ENCODE measurements around the gene SSBP3. TPM values are rescaled to one million over a fixed set of nuclear protein-coding genes. Genes with fewer than 3 reads are reported as not detected.
"Not testable (repeated sequence)": the region's sequence is repeated elsewhere in the genome, so short reads cannot be mapped to it uniquely, and the experiment has no call there.

Gene SSBP3
- total RNA-seq, 1 experiment from 2014 or later: 13.6 TPM

GRCh38 chr1:54244655-54245054 is 161.5 kb downstream of the SSBP3 start:
- DNase-seq (ENCODE audit: low spot score): no peak

DNA sequence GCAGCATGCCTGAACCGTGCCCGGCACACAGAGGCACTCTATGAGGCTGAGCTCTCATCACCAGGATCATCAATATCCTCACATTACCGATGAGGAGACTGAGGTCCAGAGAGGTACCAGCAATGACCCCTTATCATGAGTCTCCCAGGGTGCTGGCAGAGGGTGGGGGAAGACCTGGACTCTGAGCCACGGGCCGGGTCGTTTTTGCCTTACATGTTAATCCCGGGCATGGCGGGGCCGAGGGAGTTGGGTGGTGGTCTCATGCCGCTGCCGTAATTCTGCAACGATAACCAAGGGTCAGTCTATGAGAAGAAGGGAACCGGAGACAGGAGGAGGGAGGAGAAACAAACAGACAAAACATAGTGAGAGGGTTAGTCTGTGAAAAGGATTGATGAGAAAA is 163.2 kb downstream of the SSBP3 start:
- DNase-seq (ENCODE audit: low spot score): no peak

DNA sequence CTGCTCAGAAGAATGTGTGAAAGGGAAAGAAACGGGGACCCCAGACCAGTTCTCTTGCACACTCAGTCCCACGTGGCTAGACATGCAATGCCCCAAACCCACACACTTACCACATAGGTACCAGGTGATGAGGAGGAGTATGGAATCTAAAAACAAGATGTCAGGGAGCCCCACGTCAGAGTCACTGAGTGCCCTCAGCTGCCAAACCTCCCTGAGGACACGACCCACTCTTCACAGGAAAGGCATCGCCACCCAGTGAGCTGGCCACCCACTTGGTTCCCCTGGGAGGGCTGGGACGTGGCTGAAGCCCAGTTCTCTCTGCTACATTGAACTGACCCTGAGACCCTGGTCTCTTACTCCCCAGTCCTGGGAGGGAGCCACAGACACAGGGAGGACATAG is 164.8 kb downstream of the SSBP3 start:
- DNase-seq (ENCODE audit: low spot score): no peak

DNA sequence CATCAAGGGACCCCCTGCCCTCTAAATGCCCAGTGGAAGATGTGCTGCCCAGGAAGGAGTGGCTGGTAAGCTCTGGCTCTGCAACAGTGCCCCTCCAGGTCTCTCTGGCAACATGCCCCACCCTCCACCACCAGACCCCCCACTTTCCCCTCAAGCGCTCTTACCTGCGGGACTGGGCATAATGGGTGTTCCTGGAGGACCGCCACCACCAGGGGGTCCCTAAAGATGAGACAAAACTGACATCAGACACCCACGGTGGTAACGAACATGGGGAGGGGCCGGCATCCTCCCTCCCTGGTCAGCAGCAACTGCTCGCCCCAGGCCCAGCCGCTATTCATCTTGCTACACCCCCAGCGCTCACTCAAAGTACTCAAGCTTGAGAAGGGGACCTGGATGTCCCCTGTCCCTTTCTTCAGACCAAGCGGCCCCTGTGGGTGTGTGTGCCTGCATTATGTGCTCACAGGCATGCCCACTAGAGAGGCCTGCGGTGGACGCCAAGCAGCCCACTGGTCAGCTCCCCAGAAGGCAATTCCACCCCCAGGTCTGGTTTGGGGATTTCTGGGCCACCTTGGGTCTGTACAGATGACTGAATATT is 165.4 kb downstream of the SSBP3 start:
- DNase-seq (ENCODE audit: low spot score): no peak

DNA sequence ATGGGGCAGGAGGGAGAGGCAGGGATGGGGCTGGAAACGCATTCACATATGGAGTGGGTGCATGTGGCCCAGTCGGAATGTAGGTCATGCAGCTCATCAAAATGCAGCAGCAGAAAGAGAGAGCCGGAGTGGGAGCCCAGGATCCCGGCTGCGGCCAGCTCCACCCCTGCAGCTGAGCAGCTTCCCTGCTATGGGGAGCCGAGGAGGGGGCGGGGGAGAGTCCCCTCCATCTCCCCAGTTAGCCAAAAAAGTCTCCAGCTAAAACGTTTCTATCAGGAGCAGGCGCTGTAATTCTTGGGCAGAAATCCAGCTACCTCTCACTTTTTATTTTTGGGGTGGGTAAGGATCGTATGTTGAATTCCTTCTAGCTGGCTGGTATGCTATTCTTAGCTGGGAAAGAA is 166.6 kb downstream of the SSBP3 start:
- DNase-seq (ENCODE audit: low spot score): no peak

DNA sequence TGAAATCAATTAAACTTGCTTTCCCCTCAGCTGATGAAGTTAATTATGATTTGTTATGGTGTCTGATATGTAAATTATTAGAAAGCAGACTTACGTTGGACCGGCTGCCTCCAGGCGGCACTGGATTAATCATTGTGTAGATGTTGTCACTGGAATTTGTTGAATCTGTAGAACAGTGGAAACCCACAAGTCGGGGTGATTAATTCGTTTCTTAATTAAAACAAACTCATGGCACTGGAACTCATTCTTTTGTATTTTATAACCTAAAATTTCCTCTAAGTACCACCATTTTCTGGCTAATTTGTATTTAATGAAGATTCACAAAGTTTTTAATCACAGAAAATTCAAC is 167.2 kb downstream of the SSBP3 start:
- DNase-seq (ENCODE audit: low spot score): no peak

DNA sequence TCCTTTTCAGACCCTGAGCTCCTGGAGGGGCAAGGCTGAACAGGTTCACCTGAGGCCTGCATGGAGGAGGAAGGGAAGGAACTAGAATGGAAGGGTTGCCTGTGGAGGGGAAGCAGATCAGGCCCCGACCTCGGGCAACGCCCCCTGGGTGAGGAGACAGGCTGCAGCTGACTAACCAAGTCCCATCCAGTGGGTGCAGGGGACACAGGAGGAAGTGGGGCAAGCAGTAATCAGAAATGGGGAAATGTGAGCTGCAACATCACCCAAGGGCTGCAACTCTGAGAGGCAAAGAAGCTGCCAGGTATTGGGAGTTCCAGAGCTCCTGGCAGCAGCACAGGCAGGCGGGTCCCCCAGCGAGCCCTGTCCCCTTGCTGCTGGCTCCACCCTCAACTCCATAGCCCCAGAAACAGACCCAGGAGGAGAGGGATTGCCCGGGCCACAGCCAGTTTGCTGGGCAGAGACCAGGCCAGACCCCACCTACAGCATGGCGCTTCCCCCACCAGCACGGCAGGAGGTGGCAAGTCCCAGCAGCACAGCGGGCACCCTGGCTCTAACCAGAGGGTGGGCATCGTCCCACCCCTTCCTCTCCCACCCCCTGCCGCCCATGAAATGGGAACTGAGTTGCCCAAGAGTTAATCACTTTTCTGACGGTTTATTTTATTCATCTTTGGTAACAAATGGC is 167.7 kb downstream of the SSBP3 start:
- no peak for DNase-seq (ENCODE audit: low spot score)

GRCh38 chr1:54237586-54237985 is 168.6 kb downstream of the SSBP3 start:
- no peak for DNase-seq (ENCODE audit: low spot score)

DNA sequence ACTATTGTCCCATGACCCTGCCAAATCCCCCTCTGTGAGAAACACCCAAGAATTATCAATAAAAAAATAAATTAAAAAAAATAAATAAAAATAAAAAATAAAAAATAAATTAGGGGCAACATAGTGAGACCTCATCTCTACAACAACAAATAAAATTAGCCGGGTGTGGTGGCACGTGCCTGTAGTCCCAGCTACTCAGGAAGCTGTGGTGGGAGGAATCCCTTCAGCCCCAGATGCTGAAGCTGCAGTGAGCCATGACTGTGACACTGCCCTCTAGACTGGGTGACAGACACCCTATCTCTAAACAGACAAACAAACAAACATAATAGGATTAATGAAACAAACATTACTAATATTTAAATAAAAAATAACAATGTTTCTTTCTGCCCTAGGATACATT is 171.9 kb downstream of the SSBP3 start:
- no peak for DNase-seq (ENCODE audit: low spot score)

DNA sequence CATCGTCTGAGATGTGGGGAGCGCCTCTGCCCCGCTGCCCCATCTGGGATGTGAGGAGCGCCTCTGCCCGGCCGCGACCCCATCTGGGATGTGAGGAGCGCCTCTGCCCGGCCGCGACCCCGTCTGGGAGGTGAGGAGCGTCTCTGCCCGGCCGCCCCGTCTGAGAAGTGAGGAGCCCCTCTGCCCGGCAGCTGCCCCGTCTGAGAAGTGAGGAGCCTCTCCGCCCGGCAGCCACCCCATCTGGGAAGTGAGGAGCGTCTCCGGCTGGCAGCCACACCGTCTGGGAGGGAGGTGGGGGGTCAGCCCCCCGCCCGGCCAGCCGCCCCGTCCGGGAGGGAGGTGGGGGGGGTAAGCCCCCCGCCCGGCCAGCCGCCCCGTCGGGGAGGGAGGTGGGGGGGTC is 173.0 kb downstream of the SSBP3 start:
- not testable (repeated sequence) for DNase-seq (ENCODE audit: low spot score)

- no peak for DNase-seq (ENCODE audit: low spot score)
These were observed 175.5 kb downstream of the SSBP3 start for GRCh38 chr1:54230507-54231339.

GRCh38 chr1:54229281-54229891 is 176.8 kb downstream of the SSBP3 start:
- DNase-seq (ENCODE audit: low spot score): no peak

GRCh38 chr1:54228638-54229079 is 177.5 kb downstream of the SSBP3 start:
- no peak for DNase-seq (ENCODE audit: low spot score)

DNA sequence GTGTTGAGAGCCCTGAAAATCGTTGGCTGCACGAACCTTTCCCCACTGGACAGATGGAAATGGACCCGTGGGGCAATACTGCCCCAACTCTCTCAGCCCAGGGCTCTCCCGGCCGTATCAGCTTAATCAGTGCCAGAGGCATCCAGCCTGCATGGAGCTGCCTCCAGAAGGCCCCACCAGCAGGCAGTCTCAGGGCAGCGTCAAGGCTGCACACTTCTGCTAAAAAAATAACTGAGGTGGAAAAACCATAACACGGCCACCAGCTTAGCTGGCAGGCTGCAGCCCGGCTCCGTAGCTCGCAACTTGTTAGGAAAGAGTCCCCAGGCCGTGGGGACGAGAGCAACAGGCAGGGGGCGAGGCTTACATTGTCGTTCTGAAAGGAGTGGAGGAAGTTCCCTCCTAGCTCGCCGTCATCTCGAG is 178.3 kb downstream of the SSBP3 start:
- DNase-seq (ENCODE audit: low spot score): no peak

GRCh38 chr1:54227091-54227602 is 179.0 kb downstream of the SSBP3 start:
- peak; percentile 89 for DNase-seq (ENCODE audit: low spot score)

- DNase-seq (ENCODE audit: low spot score): no peak
These were observed 180.1 kb downstream of the SSBP3 start for GRCh38 chr1:54225986-54226559.

GRCh38 chr1:54225378-54225777 is 180.8 kb downstream of the SSBP3 start:
- DNase-seq (ENCODE audit: low spot score): no peak

GRCh38 chr1:54224233-54224632 is 182.0 kb downstream of the SSBP3 start:
- DNase-seq (ENCODE audit: low spot score): no peak

DNA sequence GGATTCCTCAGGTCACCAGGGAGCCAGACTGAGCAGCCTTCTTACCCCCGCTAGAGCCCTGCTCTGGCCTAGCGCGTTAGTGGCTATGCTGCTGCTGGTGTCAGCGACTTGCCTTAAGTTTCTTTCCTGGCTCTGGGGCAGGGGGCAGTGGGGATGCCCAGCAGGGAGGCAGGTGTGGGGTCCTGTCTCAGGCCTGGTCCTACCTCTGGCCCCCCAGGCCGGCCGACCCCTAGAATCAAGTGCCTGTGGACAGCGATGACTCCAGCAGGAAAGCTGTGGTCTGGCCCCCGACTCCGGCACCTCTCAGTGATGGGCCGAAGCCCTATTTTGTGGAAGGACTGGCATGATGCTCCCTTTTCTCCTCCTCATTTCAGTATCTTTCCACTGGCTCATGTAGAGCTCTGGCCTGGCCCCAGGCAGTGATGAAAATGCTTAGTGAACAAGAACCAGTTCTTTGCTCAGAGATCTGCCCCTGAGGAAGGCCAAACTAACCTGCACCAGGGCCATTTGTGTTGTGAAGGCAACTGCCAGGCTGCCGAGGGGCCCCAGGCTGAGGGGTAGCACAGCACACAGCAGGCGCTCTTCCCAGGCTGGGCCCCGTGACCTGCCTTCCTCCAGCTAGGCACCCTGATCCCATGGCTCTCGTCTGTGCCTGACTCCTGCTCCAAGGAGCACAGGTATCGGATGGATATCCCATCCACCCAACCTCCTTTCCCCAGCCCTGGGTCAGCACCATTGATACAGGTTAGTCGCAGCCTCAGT is 182.6 kb downstream of the SSBP3 start:
- DNase-seq (ENCODE audit: low spot score): no peak

DNA sequence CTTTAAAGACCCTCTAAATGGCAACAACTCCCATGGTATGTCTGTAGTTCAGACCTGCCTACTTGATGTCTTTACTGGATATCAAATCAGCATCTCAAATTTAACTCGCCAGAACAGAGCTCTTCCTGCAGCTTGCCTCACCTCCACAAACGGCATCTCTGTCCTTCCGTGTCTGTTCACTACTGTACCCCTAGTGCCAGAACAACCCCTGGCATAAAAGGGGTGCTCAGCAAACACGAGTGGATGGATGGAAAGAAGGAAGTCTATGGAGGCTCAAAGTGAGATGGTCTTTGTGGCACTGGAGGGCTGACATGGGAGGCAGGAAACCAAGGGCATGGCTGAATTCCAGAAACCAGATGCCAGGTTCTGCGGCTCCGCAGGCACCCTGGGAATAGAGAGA is 183.5 kb downstream of the SSBP3 start:
- no peak for DNase-seq (ENCODE audit: low spot score)

DNA sequence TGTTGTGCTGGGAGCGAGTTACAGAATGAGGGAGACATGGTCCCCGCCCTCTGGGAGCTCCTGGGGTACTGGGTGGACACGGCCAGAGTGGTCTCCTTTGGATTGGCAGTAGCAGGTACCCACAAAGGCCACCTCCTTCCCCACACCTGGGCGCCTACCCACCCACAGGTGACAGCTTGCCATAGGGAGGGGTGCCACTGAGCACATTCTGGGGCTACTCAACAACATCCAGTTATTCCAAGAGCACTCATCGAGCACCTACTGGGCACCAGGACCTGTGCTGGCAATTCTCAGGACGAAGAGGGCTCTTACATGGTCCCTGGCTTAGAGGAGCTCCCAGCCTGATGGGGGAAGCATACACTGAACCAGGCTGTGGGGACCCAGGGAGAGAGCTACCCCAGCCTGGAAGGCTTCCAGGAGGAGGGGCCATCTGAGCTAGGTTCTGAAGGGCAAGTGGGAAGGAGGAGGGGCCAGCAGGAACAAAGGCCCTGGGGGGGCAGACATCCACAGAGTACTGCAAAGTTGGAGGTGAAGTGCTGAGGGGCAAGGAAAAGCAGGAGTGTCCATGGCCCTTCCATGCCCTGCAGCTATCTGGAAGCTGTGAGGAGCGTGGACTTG is 184.2 kb downstream of the SSBP3 start:
- DNase-seq (ENCODE audit: low spot score): no peak
